NCI-H446 (cell line): ENCODE measurements around the gene TPSAB1.
"Not testable (repeated sequence)": the region's sequence is repeated elsewhere in the genome, so short reads cannot be mapped to it uniquely, and the experiment has no call there.

Experiments
- DNase-seq, 2 experiments: peaks; one replicate each; lab custom pipeline; 2025; lab: John Stamatoyannopoulos, UW

The TPSAB1 gene

DNA sequence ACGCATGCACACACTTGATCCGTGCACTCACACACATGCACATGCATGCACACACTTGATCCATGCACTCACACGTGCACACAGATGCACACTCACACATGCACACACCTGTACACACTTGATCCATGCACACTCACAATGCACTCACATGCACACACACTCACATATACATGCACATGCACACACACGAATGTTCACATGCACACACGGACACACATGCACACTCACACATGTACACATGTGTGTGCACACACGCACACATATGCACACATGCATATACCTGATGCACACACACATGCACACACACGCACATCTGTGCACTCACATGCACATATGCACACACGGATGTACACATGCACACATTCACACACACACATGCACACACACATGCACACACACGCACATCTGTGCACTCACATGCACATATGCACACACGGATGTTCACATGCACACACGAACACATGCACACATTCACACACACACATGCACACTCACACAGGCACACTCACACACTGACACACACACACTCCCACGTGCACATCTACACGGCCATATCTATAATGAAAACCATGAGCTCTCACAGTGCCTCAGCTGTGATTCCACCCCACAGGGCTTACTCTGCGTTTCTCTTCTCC lies 7.5 kb downstream of the TPSAB1 start:
- DNase-seq, result not testable (repeated sequence)

DNA sequence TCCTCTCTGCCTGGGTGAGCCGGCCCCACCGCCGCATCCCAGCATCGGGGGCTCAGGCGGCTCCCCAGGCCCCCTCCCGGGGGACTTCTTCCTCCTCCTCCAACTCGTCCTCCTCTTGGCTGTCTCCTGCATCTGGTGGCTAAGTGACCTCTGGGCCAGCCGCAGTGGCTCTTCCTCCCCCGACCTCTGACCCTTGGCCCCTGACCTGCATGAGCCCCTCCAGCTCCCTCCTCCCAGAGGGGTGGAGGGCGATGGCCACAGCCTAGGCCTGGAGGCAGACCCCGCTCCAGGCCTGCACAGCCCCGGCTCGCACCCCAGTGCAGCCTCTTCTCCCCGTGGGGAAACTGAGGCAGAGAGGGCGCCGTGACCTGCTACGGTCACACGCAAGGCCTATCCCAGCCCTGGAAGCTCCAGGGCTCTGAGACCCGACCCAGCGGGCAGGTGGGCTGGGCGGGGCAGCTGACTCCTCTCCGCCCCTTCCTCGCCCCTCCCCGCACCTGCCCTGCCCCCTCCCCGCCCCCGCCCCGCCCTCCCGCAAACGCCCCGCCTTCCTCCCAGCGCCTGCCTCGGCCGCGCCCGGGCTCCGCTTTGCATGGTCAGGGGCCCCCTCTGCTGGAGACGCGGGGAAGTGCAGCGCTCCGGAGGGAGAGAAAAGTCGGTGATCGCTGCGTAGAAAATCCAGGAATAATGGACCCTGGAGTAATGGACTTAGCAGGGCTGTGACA lies 8.7 kb downstream of the TPSAB1 start:
- DNase-seq, result not testable (repeated sequence)

DNA sequence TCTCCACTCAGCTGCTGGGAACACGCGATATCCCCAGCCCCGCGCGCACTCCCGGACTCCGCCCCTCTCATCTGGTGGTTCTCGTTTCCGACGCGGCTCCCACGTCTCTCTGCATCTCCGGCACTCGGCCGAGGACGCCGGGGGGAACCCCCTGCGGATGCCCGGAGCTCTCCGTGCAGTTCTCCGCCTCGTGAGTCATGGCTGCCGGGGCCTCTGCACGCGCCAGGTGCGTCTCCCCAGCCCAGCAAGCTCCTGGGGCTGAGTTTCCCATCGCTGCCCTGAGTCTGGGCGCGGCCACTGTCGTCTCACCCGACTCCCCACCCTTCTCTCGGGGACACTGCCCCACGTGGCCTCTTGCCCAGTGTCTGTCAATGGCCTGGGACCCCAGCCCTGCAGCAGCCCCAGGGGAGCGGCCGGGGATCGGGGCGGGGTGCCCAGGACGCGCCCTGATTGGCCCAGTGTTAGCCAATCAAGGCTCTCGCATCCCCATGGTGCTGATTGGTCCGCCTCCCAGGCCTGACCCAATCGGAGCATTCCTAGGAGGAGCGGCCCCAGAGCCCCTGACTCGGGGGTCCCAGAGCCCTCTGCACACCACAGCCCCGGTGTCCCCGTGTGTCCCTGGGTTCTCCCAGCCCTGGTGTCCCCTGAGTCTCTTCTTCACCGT lies 13.3 kb downstream of the TPSAB1 start:
- not testable (repeated sequence) for DNase-seq

DNA sequence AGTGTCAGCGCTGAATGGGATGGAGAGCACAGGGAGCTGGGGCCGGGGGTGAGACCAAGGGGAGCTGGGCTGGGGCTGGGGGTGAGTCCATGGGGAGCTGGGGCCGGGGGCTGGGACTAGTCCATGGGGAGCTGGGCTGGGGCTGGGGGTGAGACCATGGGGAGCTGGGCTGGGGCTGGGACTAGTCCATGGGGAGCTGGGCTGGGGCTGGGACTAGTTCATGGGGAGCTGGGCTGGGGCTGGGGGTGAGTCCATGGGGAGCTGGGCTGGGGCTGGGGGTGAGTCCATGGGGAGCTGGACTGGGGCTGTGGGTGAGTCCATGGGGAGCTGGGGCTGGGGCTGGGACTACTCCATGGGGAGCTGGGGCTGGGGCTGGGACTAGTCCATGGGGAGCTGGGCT lies 14.3 kb downstream of the TPSAB1 start:
- DNase-seq, result not testable (repeated sequence)

DNA sequence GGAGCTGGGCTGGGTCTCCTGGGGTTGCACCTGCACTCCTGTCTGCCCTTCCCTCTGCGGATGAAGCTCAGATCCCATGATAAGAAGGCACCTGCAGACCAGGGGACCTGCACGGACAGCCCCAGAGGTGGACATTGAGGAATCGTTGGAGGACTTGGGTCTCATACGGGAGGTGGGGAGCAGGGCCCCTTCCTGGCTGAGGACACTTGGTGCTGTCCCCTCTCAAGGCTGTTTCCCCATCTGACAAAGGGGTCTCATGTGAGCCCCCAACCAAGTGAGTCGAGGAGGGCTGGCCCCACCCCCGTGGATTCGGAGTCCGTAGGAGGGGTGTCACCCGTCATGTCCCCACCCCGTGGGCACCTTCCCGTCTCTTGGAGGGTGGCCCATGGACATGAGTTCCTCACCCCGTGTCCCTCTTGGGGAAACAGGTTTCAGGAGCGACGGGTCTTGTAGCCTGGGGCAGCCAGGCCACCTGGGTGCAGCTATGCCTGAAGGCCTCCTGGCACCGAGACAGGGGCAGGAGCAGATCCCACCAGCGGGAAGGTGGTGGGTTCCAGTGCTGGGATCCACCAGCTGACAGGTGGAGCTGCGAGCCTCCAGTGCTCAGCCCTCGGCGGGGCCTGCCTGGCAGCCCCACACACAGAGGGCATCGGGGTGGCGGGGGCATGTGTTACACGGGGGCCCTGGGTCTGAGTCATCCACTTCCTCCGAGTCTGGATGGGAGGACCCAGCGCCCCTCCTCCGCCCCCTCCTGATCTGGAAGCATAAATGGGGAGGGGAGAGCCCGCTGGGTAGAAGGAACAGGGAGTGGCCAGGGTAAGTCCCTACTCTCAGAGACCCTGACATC lies 15.0 kb downstream of the TPSAB1 start, which contains the start of gene TPSD1:
TPSD1 (plus strand) TSS at position 794 of the 847 bp plus-strand sequence. CDS start 212 bp downstream, outside the sequence.
- DNase-seq, result not testable (repeated sequence)

DNA sequence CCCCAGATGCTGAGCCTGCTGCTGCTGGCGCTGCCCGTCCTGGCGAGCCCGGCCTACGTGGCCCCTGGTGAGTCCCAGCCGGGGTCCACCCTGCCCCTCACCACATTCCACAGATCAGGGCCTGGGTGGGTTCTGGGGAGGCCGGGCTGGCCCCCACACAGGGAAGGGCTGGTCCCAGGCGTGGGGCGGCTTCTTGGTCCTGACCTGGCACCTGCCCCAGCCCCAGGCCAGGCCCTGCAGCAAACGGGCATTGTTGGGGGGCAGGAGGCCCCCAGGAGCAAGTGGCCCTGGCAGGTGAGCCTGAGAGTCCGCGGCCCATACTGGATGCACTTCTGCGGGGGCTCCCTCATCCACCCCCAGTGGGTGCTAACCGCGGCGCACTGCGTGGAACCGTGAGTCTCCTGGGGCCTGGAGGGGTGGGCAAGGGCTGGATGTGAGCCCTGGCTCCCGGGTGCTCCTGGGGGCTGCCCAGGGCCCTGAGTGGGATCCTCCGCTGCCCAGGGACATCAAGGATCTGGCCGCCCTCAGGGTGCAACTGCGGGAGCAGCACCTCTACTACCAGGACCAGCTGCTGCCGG lies 15.9 kb downstream of the TPSAB1 start:
- DNase-seq, result not testable (repeated sequence)

DNA sequence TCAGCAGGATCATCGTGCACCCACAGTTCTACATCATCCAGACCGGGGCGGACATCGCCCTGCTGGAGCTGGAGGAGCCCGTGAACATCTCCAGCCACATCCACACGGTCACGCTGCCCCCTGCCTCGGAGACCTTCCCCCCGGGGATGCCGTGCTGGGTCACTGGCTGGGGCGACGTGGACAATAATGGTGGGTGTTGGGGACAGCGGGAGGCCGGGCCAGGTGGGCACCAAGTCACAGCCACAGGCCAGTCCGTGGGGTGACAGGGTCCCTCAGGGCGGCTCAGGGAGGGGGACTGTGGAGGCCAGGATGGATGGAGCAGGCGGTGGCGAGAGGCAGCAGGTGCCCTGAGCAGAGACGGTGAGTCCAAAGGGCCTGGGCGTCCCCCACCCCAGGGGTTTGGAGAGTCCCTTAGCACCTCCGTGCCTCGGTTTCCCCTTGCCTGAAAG lies 16.4 kb downstream of the TPSAB1 start:
- DNase-seq, result no peak

DNA sequence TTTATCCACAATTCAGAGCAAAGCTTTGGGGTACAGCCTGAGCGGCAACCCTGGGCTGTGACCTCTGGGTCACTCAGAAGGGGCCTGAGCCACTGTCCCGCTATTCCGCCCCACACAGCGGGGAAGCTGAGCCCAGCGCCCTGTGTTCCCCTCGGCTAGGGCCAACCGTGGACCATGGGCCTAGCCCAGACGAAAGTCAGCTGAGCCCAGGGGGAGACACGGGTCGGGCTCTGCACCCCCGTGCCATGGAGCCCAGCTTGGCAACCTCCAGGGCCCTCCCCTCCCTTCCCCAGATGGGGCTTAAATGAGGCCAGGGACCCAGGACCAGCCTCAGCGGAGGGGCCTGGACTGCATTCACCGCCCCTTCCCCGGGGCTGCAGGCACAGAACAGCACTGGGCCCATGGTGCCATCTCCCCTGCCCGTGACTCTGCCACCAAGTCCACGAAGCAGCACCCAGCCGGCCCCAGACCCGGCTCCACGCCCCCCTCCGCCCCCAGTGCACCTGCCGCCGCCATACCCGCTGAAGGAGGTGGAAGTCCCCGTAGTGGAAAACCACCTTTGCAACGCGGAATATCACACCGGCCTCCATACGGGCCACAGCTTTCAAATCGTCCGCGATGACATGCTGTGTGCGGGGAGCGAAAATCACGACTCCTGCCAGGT lies 17.2 kb downstream of the TPSAB1 start:
- no peak for DNase-seq

DNA sequence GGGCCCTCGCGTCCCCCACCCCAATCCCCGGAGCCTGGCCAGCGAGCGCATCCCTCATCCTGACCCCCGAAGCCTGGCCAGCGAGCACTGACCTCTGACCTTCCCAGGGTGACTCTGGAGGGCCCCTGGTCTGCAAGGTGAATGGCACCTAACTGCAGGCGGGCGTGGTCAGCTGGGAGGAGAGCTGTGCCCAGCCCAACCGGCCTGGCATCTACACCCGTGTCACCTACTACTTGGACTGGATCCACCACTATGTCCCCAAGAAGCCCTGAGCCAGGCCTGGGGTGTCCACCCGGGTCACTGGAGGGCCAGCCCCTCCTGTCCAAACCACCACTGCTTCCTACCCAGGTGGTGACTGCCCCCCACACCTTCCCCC lies 17.7 kb downstream of the TPSAB1 start:
- DNase-seq, result no peak

DNA sequence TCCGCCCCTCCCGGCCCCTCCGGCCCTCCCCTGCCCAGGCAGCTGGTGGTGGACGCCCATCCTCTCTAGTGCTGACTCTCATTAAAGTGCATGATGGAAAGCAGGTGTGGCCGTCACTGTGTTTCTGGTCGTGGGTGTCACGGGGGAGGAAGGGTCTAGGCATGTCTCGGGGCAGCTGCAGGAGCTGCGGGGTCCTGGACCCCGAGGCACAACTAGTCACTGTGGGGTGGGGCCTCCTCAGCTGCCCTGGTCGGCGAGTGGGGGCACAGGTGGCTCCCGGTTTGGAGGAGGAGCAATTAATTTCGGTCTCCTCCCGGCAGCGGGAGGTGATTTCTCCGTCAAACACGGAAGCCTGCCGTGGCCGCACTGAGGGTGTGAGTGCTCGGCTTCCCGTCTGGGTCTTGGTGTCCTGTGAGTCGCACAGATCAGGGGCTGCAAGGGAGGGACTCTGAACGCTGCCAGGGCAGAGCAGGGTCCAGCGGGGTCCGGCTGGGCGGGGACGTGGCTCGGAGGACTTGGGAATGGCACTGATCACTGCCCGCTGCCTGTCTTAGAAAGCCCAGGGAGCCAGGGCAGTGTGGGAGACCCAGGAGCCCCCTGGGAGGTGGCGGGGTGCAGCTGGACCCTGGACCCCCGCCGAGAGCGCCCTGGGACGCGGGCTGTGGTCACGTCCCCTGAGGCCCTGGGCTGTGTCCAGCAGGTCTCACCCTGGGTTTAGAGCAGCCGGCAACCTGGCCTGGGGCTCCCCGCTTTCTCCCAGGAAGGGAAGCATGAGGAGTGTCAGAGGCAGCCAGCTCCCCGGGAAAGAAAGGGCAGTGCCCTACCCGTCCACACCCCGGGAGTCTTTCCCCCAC lies 18.6 kb downstream of the TPSAB1 start:
- DNase-seq, result no peak

DNA sequence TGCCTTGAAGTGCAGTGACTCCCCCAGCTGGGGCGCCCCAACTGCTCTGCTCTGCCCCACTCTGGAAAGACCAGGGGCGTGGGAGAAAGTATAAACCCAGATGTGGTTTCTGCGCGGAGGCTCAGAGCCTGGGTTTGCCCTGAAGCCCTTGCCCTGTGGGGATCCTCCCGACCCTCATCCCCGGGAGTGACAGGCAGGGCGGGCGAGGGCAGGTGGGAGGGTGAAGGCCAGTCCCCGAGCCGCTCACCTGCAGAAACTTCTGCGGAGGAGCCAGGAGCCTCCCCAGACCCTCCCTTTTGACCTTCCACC lies 19.2 kb downstream of the TPSAB1 start:
- DNase-seq, result no peak

DNA sequence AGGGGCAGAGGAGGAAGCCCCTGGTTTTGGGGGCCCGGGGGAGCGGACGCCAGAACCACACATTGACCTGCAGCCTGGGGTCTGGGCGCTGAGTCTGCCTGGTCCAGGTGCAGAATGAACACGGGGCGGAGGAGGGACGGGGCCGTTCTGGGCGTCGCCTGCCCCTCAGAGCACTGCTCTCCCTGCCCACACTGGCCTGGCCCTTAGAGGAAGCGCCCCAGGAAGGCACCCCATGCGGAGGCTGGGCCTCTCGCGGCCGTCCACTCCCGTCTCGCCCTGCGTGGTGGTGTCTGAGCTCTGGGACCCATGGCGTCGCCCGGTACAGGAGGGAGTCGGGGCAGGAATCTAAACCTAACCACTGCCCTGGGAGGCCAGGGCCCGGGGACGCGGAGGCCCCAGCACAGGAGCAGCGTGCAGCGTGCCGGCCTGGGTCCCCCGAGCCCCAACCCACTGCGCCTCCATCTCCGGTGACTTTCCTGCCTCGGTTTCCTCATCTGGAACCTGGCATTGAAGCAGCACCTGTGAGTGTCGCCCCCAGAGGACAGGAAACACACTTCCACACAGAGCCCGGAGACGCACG lies 19.7 kb downstream of the TPSAB1 start:
- DNase-seq, result no peak

DNA sequence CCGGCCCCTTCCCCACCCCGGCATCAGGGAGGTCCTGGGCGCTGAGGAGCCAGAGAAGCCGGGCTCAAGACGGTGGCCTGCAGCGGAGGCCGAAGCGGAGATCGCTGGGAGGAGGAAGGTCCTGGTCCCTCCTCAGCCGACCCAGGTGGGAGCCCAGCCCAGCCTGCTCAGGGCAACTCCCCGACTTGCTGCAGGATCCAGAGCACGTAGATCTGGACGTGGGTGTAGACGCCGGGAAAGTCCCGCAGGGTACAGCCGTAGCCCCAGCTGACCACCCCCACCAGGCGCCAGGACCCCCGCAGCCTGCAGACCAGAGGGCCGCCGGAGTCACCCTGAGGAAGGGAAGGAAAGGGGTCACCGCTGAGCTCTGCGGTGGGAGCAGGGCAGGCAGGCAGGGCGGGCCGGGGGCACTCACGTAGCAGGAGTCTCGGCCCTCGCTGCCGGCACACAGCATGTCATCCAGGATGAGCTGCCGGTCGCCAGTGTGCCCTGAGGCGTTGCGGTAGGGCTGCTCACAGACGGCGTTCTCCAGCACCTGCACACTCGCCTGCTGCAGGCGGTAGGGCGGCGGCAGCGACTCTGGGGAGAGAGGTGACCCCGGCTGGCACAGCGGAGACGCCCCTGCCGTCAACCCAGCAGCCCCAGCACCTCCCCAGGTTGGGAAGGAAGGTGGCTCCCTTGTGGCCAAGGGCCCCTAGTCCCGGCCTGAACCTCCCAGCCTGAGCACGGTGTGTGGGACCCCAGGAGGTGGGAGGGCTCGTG lies 20.8 kb downstream of the TPSAB1 start:
- DNase-seq, result no peak

DNA sequence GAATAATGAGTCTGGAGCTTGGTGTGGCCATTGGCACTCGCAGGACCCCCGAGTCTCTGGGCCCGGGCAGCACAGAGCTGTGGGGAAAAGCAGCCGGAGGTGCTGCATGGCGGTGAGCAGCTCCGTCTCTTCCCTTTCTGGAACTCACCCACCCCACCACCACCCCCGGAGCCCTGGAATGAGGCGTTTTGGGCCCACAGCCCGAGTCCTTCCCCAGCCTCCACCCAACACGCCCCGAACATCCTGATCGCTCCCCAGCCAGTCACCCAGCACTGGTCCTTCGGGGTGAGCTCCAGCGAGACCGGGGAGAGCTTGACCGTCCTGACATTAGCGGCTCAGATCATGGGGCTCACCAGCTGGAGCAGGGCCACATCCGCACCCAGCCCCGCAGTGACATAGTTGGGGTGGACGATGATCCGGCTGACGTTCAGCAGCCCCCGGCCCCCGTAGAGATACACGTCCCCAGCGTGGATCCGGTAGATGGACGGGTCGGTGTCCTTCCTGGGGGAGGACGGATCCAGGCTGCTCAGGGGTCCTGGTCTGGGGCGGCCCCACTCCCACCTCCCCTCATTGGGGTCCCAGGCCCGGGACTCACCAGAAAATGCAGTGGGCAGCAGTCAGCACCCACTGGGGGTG lies 21.8 kb downstream of the TPSAB1 start:
- DNase-seq, result no peak

DNA sequence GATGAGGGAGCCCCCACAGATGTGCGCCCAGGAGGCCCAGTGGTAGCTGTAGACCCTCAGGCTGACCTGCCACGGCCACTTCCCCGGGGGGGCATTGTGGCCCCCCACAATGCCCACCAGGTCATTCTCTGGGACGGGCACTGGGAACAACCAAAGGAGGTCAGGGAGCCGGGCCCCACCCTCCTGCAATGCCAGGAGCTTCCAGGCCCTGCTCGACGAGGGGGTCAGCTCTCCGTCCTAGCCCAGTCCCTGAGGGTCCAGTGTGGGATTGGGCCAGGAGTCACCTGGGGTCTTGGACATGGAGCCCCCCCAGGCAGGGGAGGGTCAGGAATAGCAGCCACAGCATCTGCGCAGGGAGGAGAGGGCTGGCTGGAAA lies 22.3 kb downstream of the TPSAB1 start:
- no peak for DNase-seq

DNA sequence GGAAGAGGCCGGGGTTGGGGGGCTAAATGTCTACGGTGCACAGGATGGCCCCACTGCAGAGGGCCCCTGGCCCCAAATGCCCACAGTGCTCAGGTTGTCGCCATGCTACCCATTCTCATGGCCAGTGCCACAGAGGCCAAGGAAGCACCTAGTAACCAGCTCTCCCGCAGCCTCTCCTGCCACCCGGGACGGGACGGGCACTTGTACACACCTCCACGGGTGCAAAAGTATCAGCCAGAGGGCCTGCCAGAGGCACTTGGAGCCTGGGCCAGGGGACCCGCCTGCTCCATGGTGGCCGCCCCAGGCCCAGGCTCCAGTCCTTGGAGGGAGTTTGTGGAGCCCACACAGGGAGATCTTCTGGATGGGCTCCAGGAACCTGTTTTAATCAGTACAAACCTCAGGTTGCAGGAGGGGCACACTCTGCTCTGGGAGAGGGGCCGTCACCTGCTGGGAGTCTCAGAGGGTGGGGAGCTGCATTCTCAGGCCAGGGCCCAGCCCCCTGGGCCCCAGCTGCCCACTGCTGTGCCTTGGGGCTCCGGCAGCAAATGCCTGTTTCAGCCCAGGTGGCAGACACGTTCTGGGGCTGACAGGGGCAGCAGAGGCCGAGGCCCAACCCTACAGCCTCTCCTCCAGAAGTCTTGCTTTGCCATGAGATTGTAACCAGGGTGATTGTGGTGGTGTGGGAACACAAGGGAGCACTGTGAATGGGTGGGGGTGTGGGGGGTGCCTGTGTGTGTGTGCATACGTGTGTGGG lies 23.3 kb downstream of the TPSAB1 start:
- DNase-seq, result no peak

DNA sequence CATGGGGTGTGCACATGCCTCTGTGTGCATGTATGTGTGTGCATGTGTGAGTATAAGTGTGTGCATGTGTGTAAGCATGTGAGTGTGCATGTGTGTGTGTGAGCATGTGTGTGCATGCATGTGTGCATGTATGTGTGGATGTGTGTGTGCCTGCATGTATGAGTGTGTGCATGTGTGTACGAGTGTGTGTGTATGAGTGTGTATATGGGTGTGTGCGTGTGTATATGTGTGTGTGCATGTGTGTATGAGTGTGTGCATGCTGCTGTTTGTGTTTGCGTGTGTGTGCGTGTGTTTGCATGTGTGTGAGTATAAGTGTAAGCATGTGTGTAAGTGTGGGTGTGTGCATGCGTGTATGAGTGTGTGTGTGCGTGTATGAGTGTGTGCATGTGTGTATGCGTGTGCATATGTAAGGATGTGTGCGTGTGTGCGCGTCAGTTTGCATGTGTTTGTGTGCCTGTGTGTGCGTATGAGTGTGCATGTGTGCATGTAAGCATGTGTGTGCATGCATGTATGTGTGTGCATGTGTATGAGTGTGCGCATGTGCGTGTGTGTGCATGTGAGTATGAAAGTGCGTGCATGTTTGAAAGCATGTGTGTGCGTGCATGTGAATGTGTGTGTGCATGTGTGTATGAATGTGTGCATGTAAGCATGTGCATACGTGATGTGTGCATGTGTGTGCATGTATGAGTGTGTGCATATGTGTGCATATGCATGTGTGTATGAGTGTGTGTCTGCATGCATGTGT lies 24.0 kb downstream of the TPSAB1 start:
- no peak for DNase-seq
